Islet precursor cell (in vitro differentiated cells): Measurements from ENCODE around the gene ERMAP.
A peak's percentile ranks its signal among the peaks of the same experiment; 100 is the strongest.

Experiments
- DNase-seq: peaks from one replicate; pipeline ENCODE4 v3.0.0-alpha.2; 2018

ERMAP gene, protein sequence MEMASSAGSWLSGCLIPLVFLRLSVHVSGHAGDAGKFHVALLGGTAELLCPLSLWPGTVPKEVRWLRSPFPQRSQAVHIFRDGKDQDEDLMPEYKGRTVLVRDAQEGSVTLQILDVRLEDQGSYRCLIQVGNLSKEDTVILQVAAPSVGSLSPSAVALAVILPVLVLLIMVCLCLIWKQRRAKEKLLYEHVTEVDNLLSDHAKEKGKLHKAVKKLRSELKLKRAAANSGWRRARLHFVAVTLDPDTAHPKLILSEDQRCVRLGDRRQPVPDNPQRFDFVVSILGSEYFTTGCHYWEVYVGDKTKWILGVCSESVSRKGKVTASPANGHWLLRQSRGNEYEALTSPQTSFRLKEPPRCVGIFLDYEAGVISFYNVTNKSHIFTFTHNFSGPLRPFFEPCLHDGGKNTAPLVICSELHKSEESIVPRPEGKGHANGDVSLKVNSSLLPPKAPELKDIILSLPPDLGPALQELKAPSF

DNA sequence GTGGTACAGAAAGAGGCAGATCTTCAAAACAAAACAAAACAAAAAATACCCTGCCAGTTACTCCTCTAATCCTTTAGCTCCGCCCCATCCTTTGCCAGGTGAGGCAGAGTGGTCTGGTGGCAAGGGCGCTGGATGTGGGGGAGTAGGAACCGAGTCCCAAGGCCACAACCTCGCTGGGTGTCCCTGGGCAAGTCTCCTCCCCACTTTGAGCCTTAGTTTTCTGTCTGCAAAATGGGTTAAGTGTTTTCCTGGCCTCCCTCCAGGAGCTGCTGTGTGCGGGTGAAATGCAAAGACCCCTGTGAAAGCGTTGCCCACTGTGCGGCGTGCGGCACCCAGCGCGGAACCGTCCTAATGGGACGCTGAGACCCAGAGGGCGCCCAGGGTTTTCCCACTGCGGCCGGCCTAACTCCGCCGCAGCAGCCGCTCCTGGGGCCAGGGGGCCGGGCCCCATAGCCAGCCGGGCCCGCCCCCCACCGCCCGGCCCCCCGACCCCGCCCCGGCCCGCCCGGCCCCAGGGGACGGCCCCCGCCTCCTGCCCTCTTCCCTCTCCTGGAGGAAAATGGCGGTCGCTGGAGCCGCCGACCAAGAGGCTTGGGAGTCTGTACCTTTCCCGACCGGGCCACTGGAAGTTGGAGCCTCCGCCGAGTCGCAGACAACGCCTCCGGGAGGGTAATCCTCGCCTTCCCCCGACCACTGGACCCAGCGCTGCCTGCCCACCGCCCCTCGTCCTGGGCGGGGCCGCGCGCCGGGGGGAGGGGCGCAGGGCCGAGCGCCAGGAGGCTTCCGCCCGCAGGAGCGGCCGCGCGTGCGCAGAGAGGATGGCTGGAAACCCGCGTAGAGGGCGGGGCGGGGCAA is at the start of gene ERMAP, which contains the start of gene SVBP:
TSS of gene ERMAP (plus strand) at position 538 of the 855 bp plus-strand sequence. CDS start 13,327 bp downstream, outside the sequence.
TSS of gene SVBP (minus strand) at position 813 of the 855 bp plus-strand sequence. CDS start 853 bp downstream, outside the sequence.
- peak; percentile 96 for DNase-seq

- no peak for DNase-seq
Observed at GRCh38 chr1:42767510-42768000, 49.4 kb upstream of the ERMAP start.

DNA sequence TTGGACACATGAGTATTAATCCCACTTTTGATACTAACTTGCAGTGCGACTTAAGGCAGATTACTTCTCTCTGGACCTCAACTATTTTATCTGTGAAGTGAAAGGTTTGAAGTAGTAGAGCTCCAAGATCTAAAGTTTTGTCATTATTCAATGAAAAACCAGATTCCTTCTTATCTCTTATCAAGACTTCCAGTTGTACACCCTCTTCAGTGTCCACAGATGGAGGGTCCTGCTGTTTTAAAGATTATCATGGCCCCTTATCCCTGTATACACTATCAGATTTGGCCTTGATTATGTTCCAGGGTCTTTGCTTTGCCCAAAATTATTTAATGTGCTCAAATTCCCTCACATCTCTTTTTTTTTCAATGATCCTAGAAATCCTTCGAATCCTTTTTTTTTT is 48.8 kb upstream of the ERMAP start:
- no peak for DNase-seq

GRCh38 chr1:42769811-42770210 is 47.1 kb upstream of the ERMAP start:
- no peak for DNase-seq

GRCh38 chr1:42773420-42773819 is 43.5 kb upstream of the ERMAP start:
- no peak for DNase-seq

GRCh38 chr1:42774928-42775526 is 41.9 kb upstream of the ERMAP start:
- no peak for DNase-seq

GRCh38 chr1:42776502-42776901 is 40.4 kb upstream of the ERMAP start:
- DNase-seq, result no peak

DNA sequence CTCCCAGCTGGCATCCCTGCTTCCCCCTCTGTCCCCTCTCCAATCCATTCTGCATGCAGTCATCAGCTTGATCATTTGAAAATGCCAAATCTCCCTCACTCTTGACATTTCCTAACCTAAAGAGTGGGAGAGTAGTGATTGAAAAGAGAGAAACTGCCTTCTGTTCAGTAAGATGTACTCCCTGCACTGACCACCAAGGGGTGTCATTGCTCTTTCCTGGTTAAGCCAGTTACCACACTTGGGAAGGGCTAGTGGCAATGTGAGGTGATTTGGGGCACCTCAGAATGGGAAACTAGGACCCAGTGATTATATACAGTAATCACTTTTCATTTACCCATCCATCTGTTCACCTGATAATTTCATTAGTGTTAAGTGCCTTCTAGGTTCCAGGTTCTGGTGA is 39.1 kb upstream of the ERMAP start:
- DNase-seq, result no peak

GRCh38 chr1:42779725-42780124 is 37.2 kb upstream of the ERMAP start:
- DNase-seq, result no peak

DNA sequence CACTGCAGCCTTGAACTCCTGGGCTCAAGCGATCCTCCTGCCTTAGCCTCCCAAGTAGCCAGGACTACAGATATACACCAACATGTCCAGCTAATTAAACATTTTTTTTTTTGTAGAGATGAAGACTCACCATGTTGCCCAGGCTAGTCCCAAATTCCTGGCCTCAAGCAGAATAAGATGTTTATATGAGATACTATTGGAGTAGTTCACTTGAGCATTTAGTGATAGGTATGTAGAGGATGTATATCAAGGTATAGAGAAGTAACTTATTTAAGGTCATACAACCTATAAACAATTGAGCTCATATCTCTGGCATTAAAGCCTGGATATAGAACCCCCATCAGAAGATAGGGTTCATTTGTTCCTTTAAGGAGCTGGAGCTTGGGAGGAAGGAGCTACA is 36.7 kb upstream of the ERMAP start:
- DNase-seq, result no peak

DNA sequence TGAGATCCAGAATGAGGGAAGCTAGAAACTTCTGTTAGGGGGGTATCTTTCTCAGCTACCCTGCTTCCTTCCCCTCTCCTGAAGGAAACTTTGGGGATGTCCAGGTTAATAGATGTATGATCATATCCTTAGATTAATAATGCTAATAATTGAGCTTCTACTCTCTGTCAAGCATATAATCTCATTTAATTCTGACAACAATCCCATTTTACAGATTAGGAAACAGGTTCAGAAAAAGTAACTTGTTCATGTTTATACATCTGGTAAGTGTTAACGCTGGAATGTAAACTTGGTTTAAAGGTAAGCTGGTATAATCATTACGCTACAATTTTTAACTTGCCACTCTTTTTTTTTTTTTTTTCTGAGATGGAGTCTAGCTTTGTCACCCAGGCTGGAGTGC is 33.8 kb upstream of the ERMAP start:
- DNase-seq, result no peak

DNA sequence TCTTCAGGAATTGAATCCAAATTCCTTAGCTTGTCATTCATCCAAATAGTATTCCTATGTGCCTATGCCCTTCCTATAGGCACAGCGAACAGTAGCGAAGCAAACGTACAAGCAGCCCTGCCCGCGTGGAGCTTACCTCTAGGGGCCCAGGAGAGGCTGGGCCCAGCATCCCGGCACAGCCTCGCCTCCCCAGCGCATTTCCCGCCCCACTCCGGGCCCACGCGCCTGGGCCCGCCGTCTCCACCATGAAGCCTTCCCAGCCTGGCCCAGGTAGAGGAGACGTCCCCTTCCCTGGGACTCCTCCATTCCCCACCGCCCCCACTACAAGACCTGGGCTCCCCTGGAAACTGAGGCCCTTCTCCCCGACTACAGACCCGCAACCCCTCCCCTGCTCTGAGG is 32.4 kb upstream of the ERMAP start:
- DNase-seq, result no peak

DNA sequence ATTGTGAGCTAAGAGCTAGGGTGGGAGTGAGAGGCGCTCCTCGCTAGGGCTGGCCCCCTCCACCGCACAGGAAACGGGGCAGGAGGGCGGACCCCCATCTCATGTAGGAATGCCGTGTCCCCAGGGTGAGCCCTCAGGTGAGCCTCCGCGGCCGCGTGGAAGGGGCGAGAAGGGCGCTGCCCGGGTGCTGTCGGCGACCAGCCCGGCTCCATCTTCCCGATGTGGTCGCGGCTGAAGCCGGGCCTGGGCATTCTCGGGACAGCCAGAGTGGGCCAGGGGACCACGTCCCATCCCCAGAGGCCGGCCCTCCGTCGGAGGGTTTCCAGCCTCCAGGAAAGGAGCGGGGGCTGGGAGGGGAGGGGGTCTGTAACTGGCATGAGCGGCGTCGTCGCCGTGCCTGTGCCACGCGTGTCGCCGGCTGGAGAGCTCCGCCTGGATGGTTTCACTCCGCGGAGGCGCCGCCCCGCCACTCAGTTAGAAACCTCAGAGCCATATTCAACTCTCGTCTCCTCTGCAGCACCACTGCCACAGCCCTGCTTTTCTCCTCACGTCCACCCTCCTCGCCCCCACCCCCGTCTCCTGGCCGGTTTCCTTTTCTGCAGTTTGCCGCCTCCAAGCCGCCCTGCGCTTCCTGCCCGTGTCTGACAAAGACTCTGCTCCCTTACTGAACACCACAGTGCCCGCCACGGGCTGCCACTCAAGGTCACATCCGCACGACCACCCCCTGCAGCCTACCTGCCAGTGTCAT is 31.8 kb upstream of the ERMAP start, which contains the start of gene TMEM269:
TSS of gene TMEM269 (plus strand) at position 46 of the 748 bp plus-strand sequence. CDS start 4,903 bp downstream, outside the sequence.
- no peak for DNase-seq

DNA sequence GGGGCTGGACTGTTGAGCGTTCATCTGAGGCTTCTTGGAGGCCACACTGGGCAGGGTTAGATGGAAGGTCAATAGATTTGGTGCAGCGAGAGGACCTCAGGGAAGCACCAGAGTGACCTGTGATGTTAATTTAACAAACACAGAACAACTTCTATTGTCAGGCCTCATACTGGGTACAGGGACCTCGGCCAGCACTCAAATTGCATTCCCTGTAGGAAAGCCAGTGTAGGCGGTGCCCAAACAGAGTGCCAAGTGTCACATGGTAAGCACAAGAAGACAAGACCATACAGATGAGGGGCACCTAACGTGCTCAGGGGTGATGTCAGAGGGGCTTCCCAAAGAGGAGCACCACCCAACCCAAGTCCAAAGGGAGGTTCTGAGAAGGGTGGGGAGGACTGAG is 30.8 kb upstream of the ERMAP start:
- DNase-seq, result no peak

DNA sequence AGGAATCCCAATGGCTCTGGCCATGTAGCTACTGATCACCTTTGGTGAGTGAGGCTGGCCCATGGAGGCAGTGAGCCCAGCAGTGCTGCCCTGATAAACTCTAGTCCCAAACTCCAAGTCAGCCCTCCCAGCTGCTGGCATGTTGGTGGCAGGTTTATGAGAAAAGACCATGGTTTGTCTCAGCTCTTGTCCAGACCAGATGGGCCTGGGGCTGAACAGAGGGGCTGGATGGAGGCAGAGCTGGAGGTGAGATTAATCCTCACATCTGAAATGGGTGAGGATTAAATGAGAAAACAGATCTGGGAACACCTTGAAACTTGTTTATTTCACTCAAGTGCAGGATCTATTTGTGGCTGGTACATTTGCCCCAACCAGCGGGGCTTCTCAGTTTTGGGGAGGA is 28.9 kb upstream of the ERMAP start:
- no peak for DNase-seq

- no peak for DNase-seq
Observed at GRCh38 chr1:42793824-42794223, 23.1 kb upstream of the ERMAP start.

DNA sequence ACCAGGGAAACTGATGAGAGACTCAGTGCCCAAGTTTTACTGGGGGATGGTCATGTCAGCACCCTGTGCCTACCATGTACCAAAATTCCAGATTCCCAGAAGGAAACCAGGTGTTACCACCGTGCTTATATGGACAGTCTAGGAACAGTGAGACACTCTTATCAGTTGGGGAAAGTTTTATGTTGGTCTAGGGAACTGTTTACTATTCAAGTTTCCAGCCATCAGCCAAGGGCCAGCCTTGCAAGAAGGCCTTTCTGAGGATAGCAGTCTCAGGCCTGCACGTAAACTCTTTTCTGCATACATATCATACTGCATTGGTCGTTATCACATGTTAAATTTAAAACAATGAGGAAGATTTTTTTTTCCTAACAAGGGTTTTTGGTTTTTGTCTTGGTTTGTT is 19.5 kb upstream of the ERMAP start:
- DNase-seq, result no peak

GRCh38 chr1:42797979-42798378 is 18.9 kb upstream of the ERMAP start:
- DNase-seq, result no peak

GRCh38 chr1:42801832-42802473 is 15.0 kb upstream of the ERMAP start:
- DNase-seq, result no peak

- no peak for DNase-seq
Observed at GRCh38 chr1:42806171-42806570, 10.8 kb upstream of the ERMAP start.

GRCh38 chr1:42806593-42806992 is 10.3 kb upstream of the ERMAP start:
- no peak for DNase-seq
